ENCODE results near the gene IL6ST. TPM values are rescaled to one million over a fixed set of nuclear protein-coding genes. Genes with fewer than 3 reads are reported as not detected.

IL6ST gene
- total RNA-seq, 8 experiments from 2014 or later, result 27.6 to 333 (median 68.5) TPM

- no peak overlapping the region for H3K4me3 ChIP-seq
- 100% methylated on average over 2 of the region's 2 CpGs; no CpG with 5 or more reads in 9 of the 10 experiments for WGBS, 10 experiments
- no peaks in the 10 kb centered on the region for H3K4me1 ChIP-seq (replicated peaks in 1 of 2)
- no peak for ATAC-seq (replicated peaks in 6 of 8)
- no peak overlapping the region for H3K27ac ChIP-seq
- in situ Hi-C loops (cut with MboI; ENCODE audit: low pct_unique_long_range_greater_than_20kb in 2 of 9, low sequenced_read_pairs in 9 of 9, unreplicated experiment in 9 of 9), result no loop called here
Measured at GRCh38 chr5:55896663-55897062, 98.1 kb downstream of the IL6ST start.

DNA sequence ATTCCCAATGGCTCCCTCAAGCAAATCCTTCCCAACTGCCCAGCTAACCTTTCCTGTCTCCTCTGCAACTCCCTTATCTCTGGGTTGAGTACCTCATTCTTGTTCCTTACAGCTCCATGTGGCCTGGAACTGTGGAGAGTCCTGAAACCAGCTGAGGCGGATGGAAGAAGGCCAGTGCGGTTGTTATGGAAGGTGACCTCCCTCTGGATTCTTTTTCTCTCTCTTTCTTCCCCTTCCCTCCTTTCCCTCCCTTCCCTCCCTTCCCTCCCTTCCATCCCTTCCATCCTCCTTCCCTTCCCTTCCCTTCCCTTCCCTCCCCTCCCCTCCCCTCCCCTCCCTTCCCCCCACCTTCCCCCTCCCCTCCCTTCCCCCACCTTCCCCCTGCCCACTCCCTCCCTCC, 98.5 kb downstream of the IL6ST start:
- in situ Hi-C loops (cut with MboI; ENCODE audit: low pct_unique_long_range_greater_than_20kb in 2 of 9, low sequenced_read_pairs in 9 of 9, unreplicated experiment in 9 of 9), result no loop called here
- Histone ChIP-seq H3K4me1 (replicated peaks in 1 of 2) (no peaks in the 10 kb centered on the region), H3K27ac (no peak overlapping the region), H3K4me3 (no peak overlapping the region)
- ATAC-seq (replicated peaks in 6 of 8), result no peak
- WGBS, 10 experiments, result no CpG with 5 or more reads among the region's 2 CpGs

GRCh38 chr5:55895346-55895745, 99.4 kb downstream of the IL6ST start:
- Histone ChIP-seq H3K27ac (no peak overlapping the region), H3K4me1 (replicated peaks in 1 of 2) (no peaks in the 10 kb centered on the region), H3K4me3 (no peak overlapping the region)
- ATAC-seq (replicated peaks in 6 of 8), result peak in 5 of 8 experiments; percentile 15 to 85 (median 32)
- in situ Hi-C loops (cut with MboI; ENCODE audit: low pct_unique_long_range_greater_than_20kb in 2 of 9, low sequenced_read_pairs in 9 of 9, unreplicated experiment in 9 of 9), result no loop called here
- 82 to 96% (median 90%) methylated on average over 2 to 3 of the region's 3 CpGs for WGBS, 10 experiments

- in situ Hi-C loops (cut with MboI; ENCODE audit: low pct_unique_long_range_greater_than_20kb in 2 of 9, low sequenced_read_pairs in 9 of 9, unreplicated experiment in 9 of 9), result no loop called here
- H3K27ac ChIP-seq, result no peak overlapping the region
- H3K4me1 ChIP-seq (replicated peaks in 1 of 2), result no peaks in the 10 kb centered on the region
- H3K4me3 ChIP-seq, result no peak overlapping the region
- WGBS, 10 experiments, result 10 to 100% (median 60%) methylated on average over 1 to 3 of the region's 3 CpGs
- no peak for ATAC-seq (replicated peaks in 6 of 8)
Measured at GRCh38 chr5:55894135-55894534, 100.6 kb downstream of the IL6ST start.

- H3K4me1 ChIP-seq (replicated peaks in 1 of 2), result no peaks in the 10 kb centered on the region
- H3K4me3 ChIP-seq, result no peak overlapping the region
- in situ Hi-C loops (cut with MboI; ENCODE audit: low pct_unique_long_range_greater_than_20kb in 2 of 9, low sequenced_read_pairs in 9 of 9, unreplicated experiment in 9 of 9), result no loop called here
- ATAC-seq (replicated peaks in 6 of 8), result no peak
- no peak overlapping the region for H3K27ac ChIP-seq
- WGBS, 10 experiments, result 0 to 90% (median 44%) methylated on average over 1 to 2 of the region's 2 CpGs; no CpG with 5 or more reads in 2 of the 10 experiments
Measured at GRCh38 chr5:55892479-55892878, 102.3 kb downstream of the IL6ST start.

DNA sequence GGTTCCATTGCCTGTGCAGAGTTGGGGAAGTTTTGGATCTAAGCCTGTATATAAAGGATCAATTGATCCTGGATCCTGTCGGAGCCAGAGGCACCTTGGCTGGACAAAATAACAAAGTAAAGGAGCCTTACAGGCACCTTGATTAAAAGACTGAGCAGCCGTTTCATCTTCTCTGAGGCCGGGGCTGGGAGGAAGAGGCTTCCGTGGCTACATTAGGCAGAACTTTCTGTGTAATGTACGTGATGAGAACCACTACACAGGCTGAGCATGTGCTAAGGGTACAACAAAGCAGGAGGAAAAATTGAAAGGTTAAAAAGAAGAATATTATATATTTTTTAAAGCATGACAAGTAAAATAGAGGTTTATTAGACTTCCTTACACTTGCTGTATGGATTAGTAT, 106.6 kb downstream of the IL6ST start:
- no peaks in the 10 kb centered on the region for H3K4me1 ChIP-seq (replicated peaks in 1 of 2)
- no peak overlapping the region for H3K27ac ChIP-seq
- ATAC-seq (replicated peaks in 6 of 8), result no peak
- H3K4me3 ChIP-seq, result no peak overlapping the region
- WGBS, 10 experiments, result 40 to 100% (median 90%) methylated on average over 1 to 5 of the region's 5 CpGs; no CpG with 5 or more reads in 2 of the 10 experiments
- in situ Hi-C loops (cut with MboI; ENCODE audit: low pct_unique_long_range_greater_than_20kb in 2 of 9, low sequenced_read_pairs in 9 of 9, unreplicated experiment in 9 of 9), result no loop called here

- in situ Hi-C loops (cut with MboI; ENCODE audit: low pct_unique_long_range_greater_than_20kb in 2 of 9, low sequenced_read_pairs in 9 of 9, unreplicated experiment in 9 of 9), result no loop called here
- H3K4me3 ChIP-seq, result no peak overlapping the region
- H3K27ac ChIP-seq, result no peak overlapping the region
- WGBS, 10 experiments, result 0 to 100% (median 91%) methylated on average over 1 to 6 of the region's 9 CpGs; no CpG with 5 or more reads in 3 of the 10 experiments
- no peaks in the 10 kb centered on the region for H3K4me1 ChIP-seq (replicated peaks in 1 of 2)
- no peak for ATAC-seq (replicated peaks in 6 of 8)
Measured at GRCh38 chr5:55885359-55885758, 109.4 kb downstream of the IL6ST start.

Other genes with a start within 250 kb of the IL6ST start
- gene IL31RA, start 143.6 kb downstream of the IL6ST start, total RNA-seq, result 1 to 10 TPM in 2 of 8 experiments, under 1 TPM in 3, not detected in 3; 0.05 to 3.2 (median 0.47) TPM
- 1 to 10 TPM in 2 of 8 experiments, under 1 TPM in 3, not detected in 3; 0.17 to 2.9 (median 0.90) TPM for gene ANKRD55, start 238.4 kb upstream of the IL6ST start, total RNA-seq

Data from motor neuron (in vitro differentiated cells).